ENCODE data around the gene HIF1A. TPM values are rescaled to one million over a fixed set of nuclear protein-coding genes. Genes with fewer than 3 reads are reported as not detected.

HIF1A gene
- total RNA-seq, 4 donors from 2014 or later = 52.1 to 160 (median 71.1) TPM

GRCh38 chr14:61719344-61720293, 24.3 kb downstream of the HIF1A start:
- H3K4me1 ChIP-seq = peaks cover 0 to 29% (median 10%) of the 10 kb centered on the region in 4 donors
- H3K27me3 ChIP-seq = no peaks in the 10 kb centered on the region
- peak overlapping the region in 2 of 4 donors; percentile 21 to 45 for H3K27ac ChIP-seq
- DNase-seq = no peak
- TF ChIP-seq POLR2A (IDR thresholded peaks at IDR 0.05) = no peak
- TF ChIP-seq CTCF (IDR thresholded peaks at IDR 0.05) = no peak
- H3K4me3 ChIP-seq = no peak overlapping the region
- H3K9me3 ChIP-seq = no peaks in the 10 kb centered on the region
- H3K36me3 ChIP-seq = peaks cover 0 to 24% (median 0%) of the 10 kb centered on the region in 3 donors

GRCh38 chr14:61720294-61720661, 25.0 kb downstream of the HIF1A start:
- Histone ChIP-seq H3K4me1 (peaks cover 0 to 29% (median 10%) of the 10 kb centered on the region in 4 donors), H3K27ac (no peak overlapping the region), H3K36me3 (peaks cover 0 to 31% (median 0%) of the 10 kb centered on the region in 3 donors), H3K9me3 (no peaks in the 10 kb centered on the region), H3K27me3 (no peaks in the 10 kb centered on the region), H3K4me3 (no peak overlapping the region)
- TF ChIP-seq CTCF (IDR thresholded peaks at IDR 0.05) (no peak), POLR2A (IDR thresholded peaks at IDR 0.05) (no peak)
- no peak for DNase-seq

- Histone ChIP-seq H3K36me3 (peaks cover 0 to 36% (median 0%) of the 10 kb centered on the region in 3 donors), H3K4me1 (peaks cover 0 to 29% (median 10%) of the 10 kb centered on the region in 4 donors), H3K4me3 (no peak overlapping the region), H3K9me3 (no peaks in the 10 kb centered on the region), H3K27ac (no peak overlapping the region), H3K27me3 (no peaks in the 10 kb centered on the region)
- DNase-seq = no peak
- TF ChIP-seq POLR2A (IDR thresholded peaks at IDR 0.05) (no peak), CTCF (IDR thresholded peaks at IDR 0.05) (no peak)
Measured at GRCh38 chr14:61720741-61721140, 25.4 kb downstream of the HIF1A start.

- Histone ChIP-seq H3K9me3 (no peaks in the 10 kb centered on the region), H3K36me3 (peaks cover 0 to 66% (median 0%) of the 10 kb centered on the region in 3 donors), H3K27me3 (no peaks in the 10 kb centered on the region), H3K27ac (no peak overlapping the region), H3K4me3 (no peak overlapping the region), H3K4me1 (peaks cover 0 to 6% (median 1%) of the 10 kb centered on the region in 4 donors)
- no peak for DNase-seq
- TF ChIP-seq POLR2A (IDR thresholded peaks at IDR 0.05) (no peak), CTCF (IDR thresholded peaks at IDR 0.05) (no peak)
Measured at GRCh38 chr14:61724133-61724532, 28.8 kb downstream of the HIF1A start.

- DNase-seq = no peak
- Histone ChIP-seq H3K36me3 (peaks cover 0 to 79% (median 0%) of the 10 kb centered on the region in 3 donors), H3K4me1 (no peaks in the 10 kb centered on the region), H3K4me3 (no peak overlapping the region), H3K27me3 (no peaks in the 10 kb centered on the region), H3K9me3 (no peaks in the 10 kb centered on the region), H3K27ac (no peak overlapping the region)
- TF ChIP-seq CTCF (IDR thresholded peaks at IDR 0.05) (no peak), POLR2A (IDR thresholded peaks at IDR 0.05) (no peak)
Measured at GRCh38 chr14:61726778-61727658, 31.7 kb downstream of the HIF1A start.

All from Peyer's patch (tissue), 4 donors.